Pancreas (tissue), 10 donors: ENCODE measurements around the gene PLEKHB1. TPM values are rescaled to one million over a fixed set of nuclear protein-coding genes. Genes with fewer than 3 reads are reported as not detected.

ENCODE experiments used
- ATAC-seq, 4 donors: fragments of 200-7000 bp; cut with Tn5 transposase; one replicate each; pipeline versions ENCODE4 v1.8.0 to v1.9.1; 2020; ENCODE audit warnings: mild to moderate bottlenecking in 4 of 4, moderate library complexity in 4 of 4
- DNase-seq, 6 donors: peaks; one replicate each; pipeline ENCODE4 v3.0.0-alpha.2; 2020
- FAIRE-seq: peaks from 2 replicates; lab custom pipeline; 2012; peaks lifted over from hg19 to GRCh38; lab: Jason Lieb, UNC
- H3K27ac ChIP-seq, 4 donors: fragments of 200-600 bp; sonication (generic); 1 replicate in 3 of 4; 2 replicates in 1 of 4; pipeline versions ENCODE4 v1.5.0 to v1.8.0; 2020
- H3K27me3 ChIP-seq, 4 donors: fragments of 200-600 bp; one replicate each; pipeline ENCODE4 v1.8.0; 2021
- H3K36me3 ChIP-seq, 3 donors: fragments of 200-600 bp; sonication (generic) in 1 of 3; one replicate each; pipeline versions ENCODE4 v1.5.0 to v1.8.0; 2020 to 2021
- H3K4me1 ChIP-seq, 3 donors: fragments of 200-600 bp; one replicate each; pipeline ENCODE4 v1.8.0; 2021
- H3K4me3 ChIP-seq, 4 donors: fragments of 200-600 bp; sonication (generic) in 2 of 4; one replicate each; pipeline versions ENCODE4 v1.5.0 to v1.8.0; 2020 to 2021
- H3K9me3 ChIP-seq, 4 donors: fragments of 200-600 bp; one replicate each; pipeline ENCODE4 v1.8.0; 2021
- WGBS, 2 donors: extraction: QIAGEN DNeasy Blood & Tissue Kit; methylation state at CpG; one replicate each; pipeline ENCODE4 v1.1.7; 2013; 5-methylcytosine and 5-hydroxymethylcytosine counted together
- intact Hi-C, 3 donors: fragments of 100-400 bp; cut with DNase I; formaldehyde crosslinking; loops; one replicate each; pipeline versions ENCODE4 v1.11.1 to v1.14.2; 2022
- polyA plus RNA-seq, 2 donors: library from polyadenylated mRNA; stranded (reverse); fragments of 200-250 nt; gene quantifications; one replicate each; pipeline ENCODE4 v1.2.3, GENCODE V29; 2013
- total RNA-seq, 6 donors: library from RNA; stranded (reverse); fragmentation: NEBNext Ultra II Directional in 4 of 6; extraction: Animal tissue kit (Norgen Biotek cat#: 25700) in 4 of 6; gene quantifications; one replicate each; pipeline versions ENCODE4 v1.2.1 to v1.2.4, GENCODE V29; 2021 to 2023
- TF ChIP-seq, protein P1 (sequence below), 4 donors: fragments of 200-600 bp; sonication (generic) in 3 of 4; IDR thresholded peaks; one replicate each; pipeline versions ENCODE4 v1.5.0 to v1.8.0; 2021; ENCODE audit warnings: antibody characterized with exemption in 4 of 4
- donor health status: healthy with polysubstance abuse.
- donor health status: DM: no; HTN: no; CAD: no; lungs with moderate emphysema.
- donor health status: DM: no; HTN: no; CAD: no.
- donor health status: control.
- donor health status: control.
- donor health status: Bipolar disorder and iron deficiency.
- donor health status: DM: yes; HTN: yes; CAD: no.
- donor health status: DM: no; HTN: no; CAD: no.
- donor health status: DM: no; HTN: no; CAD: no.
- donor health status: DM: yes; HTN: yes; CAD: no.

PLEKHB1 gene
- total and polyA plus RNA-seq, 8 donors: 11.8 to 26.7 (median 17.0) TPM

DNA sequence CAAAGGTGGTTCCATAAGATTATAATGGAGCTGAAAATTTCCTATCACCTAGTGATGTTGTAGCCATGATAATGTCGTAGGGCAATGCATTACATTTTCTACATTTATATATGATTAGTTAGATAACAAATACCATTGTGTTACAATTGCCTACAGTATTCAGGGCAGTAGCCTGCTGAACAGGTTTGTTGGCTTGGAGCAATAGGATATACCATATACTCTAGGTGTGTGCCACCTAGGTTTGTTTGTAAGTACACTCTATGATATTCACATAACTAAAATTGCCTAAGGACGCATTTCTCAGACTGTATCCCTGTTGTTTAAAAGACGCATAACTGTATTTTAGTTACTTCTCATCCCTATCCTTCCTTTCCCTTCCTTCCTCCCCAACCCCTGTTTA lies 13.6 kb downstream of the PLEKHB1 start:
- no peak for FAIRE-seq
- 84 to 87% methylated on average over 3 of the region's 3 CpGs for WGBS, 2 donors
- no peaks in the 10 kb centered on the region for H3K27me3 ChIP-seq
- H3K36me3 ChIP-seq: no peaks in the 10 kb centered on the region
- intact Hi-C loops: loop anchor here in 2 of 3 donors (2.0 to 10.0 kb wide), 3 partner anchors 35 to 265 kb away; no protein-coding TSS in a partner anchor
- TF ChIP-seq, protein P1, sequence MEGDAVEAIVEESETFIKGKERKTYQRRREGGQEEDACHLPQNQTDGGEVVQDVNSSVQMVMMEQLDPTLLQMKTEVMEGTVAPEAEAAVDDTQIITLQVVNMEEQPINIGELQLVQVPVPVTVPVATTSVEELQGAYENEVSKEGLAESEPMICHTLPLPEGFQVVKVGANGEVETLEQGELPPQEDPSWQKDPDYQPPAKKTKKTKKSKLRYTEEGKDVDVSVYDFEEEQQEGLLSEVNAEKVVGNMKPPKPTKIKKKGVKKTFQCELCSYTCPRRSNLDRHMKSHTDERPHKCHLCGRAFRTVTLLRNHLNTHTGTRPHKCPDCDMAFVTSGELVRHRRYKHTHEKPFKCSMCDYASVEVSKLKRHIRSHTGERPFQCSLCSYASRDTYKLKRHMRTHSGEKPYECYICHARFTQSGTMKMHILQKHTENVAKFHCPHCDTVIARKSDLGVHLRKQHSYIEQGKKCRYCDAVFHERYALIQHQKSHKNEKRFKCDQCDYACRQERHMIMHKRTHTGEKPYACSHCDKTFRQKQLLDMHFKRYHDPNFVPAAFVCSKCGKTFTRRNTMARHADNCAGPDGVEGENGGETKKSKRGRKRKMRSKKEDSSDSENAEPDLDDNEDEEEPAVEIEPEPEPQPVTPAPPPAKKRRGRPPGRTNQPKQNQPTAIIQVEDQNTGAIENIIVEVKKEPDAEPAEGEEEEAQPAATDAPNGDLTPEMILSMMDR (IDR thresholded peaks at IDR 0.05): no peak
- H3K27ac ChIP-seq: no peak overlapping the region
- peaks cover 0 to 3% (median 0%) of the 10 kb centered on the region in 3 donors for H3K4me1 ChIP-seq
- no peak for DNase-seq
- no peaks in the 10 kb centered on the region for H3K9me3 ChIP-seq
- H3K4me3 ChIP-seq: no peak overlapping the region
- no peak for ATAC-seq

DNA sequence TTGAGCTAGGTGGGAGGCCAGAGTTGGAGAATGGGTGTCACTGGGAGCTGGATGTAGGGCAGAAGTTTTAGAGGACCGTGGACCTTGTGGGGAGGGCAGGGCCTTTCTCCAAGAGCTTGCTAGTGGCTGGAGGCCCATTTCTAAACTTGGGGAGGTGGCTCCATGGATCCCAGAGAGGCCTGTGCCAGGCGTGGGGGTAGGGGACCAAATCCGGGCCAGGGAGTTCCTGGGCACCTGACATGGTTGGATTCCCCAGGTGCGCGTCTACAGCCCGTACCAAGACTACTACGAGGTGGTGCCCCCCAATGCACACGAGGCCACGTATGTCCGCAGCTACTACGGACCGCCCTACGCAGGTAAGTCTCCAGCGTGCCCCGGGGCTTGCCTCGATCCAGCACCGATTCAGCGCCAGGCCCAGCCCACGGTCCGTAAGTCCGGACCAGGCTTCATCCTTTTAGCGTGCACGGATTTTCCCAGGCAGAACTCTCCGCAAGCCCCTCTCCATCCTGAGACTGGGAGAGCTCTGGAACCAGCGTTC lies 14.2 kb downstream of the PLEKHB1 start:
- 56 to 57% methylated on average over 25 of the region's 25 CpGs for WGBS, 2 donors
- no peaks in the 10 kb centered on the region for H3K9me3 ChIP-seq
- intact Hi-C loops: loop anchor here in 1 of 3 donors (2.0 to 10.0 kb wide), 2 partner anchors 36 to 256 kb away; no protein-coding TSS in a partner anchor
- DNase-seq (no peak), ATAC-seq (peak in 2 of 4 donors; percentile 5 to 8), FAIRE-seq (no peak)
- H3K27me3 ChIP-seq: no peaks in the 10 kb centered on the region
- TF ChIP-seq, protein P1 (IDR thresholded peaks at IDR 0.05): no peak
- peaks cover 0 to 3% (median 0%) of the 10 kb centered on the region in 3 donors for H3K4me1 ChIP-seq
- H3K36me3 ChIP-seq: no peaks in the 10 kb centered on the region
- H3K27ac ChIP-seq: no peak overlapping the region
- peak overlapping the region in 1 of 4 donors; percentile 22 for H3K4me3 ChIP-seq

DNA sequence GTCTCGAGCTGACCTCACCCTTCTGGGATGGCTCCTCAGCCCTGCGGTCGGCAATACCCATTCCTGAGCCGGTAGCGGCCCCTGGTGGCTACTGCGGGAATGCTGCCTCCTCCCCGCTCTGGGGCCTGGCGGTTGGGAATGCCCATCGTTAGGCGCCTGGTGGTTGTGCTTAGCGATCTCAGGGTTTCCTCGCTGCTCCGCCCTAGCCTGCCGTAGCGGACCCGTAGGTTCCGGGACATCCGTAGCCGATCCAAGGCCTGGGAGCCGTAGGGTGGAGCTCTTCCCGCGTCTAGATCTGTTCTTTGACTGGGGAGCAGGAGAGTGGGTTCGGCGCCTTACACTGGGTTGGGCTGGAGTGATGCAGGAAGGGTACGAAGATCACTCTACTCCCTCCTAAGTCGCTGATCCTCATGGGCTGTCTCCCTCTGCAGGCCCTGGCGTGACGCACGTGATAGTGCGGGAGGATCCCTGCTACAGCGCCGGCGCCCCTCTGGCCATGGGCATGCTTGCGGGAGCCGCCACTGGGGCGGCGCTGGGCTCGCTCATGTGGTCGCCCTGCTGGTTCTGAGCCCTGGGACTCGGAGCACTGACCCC lies 14.8 kb downstream of the PLEKHB1 start:
- intact Hi-C loops: loop anchor here in 1 of 3 donors (2.0 to 10.0 kb wide), 2 partner anchors 36 to 256 kb away; no protein-coding TSS in a partner anchor
- ATAC-seq: peak; percentile 86 to 100 (median 98)
- Histone ChIP-seq H3K27me3 (no peaks in the 10 kb centered on the region), H3K4me1 (peaks cover 0 to 3% (median 0%) of the 10 kb centered on the region in 3 donors), H3K27ac (no peak overlapping the region), H3K36me3 (no peaks in the 10 kb centered on the region), H3K4me3 (peak overlapping the region in 1 of 4 donors; percentile 22), H3K9me3 (no peaks in the 10 kb centered on the region)
- FAIRE-seq: no peak
- TF ChIP-seq, protein P1 (IDR thresholded peaks at IDR 0.05): peak; percentile 88 to 95 (median 90)
- WGBS, 2 donors: 33 to 35% methylated on average over 40 of the region's 40 CpGs
- peak; percentile 70 to 97 (median 86) for DNase-seq

DNA sequence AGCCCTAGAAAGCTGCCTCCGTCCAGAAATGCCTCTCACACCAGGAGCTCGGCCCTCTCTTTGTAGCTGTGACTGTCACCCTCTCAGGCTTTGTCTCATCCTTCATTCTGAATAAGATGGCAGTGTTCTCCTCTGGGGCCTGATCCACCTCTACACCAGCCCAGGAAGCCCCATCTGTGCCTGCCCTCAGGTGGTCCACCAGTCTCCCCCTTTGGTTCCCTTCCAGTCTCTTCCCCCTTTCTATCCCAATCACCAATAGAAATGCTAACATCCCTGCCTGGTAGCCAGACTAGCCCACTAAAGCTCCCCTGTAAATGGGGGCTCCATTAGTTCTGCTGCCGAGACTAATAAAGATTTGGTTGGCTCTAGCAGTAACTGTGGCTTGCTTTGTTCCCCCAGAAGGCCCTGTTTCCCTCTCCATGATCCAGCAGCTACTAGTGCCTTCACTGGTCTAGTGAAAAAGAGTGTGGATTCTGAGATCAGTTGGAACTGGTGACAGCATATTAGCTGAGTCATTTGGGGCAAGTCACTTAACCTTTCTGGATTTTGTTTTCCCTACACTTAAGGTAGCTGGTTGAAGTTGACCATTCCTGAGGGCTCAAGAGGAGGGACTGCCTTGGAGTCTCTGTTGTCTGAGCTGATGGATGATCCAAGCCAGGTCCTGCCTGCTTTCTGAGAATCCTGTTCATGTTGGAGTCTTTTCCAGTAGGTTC lies 16.2 kb downstream of the PLEKHB1 start:
- TF ChIP-seq, protein P1 (IDR thresholded peaks at IDR 0.05): no peak
- intact Hi-C loops: loop anchor here in 1 of 3 donors (10.0 kb wide), 1 partner anchor 258 kb away; no protein-coding TSS in a partner anchor
- Histone ChIP-seq H3K4me3 (no peak overlapping the region), H3K9me3 (no peaks in the 10 kb centered on the region), H3K4me1 (peaks cover 0 to 3% (median 0%) of the 10 kb centered on the region in 3 donors), H3K27ac (no peak overlapping the region), H3K36me3 (no peaks in the 10 kb centered on the region), H3K27me3 (no peaks in the 10 kb centered on the region)
- DNase-seq (no peak), FAIRE-seq (no peak), ATAC-seq (no peak)
- WGBS, 2 donors: 86 to 91% methylated on average over 3 of the region's 3 CpGs
